ENCODE results near the gene MAFG. TPM values are rescaled to one million over a fixed set of nuclear protein-coding genes. Genes with fewer than 3 reads are reported as not detected.

The MAFG gene
- total and polyA plus RNA-seq, 2 of the 13 experiments (the other 11 are each of a cell fraction or from before 2014, with no cell fraction given), result 14.5 to 20.0 TPM

GRCh38 chr17:81869221-81870130, 58.1 kb downstream of the MAFG start (continued):
- TF ChIP-seq E2F2 (CRISPR knock-in tag; IDR thresholded peaks at IDR 0.05; ENCODE audit: borderline replicate concordance) (peak; percentile 85; the same call in 1 of the 2 replicates), ZNF660 (CRISPR knock-in tag; IDR thresholded peaks at IDR 0.05; ENCODE audit: borderline replicate concordance, low read depth) (no peak), NCOA2 (CRISPR knock-in tag; IDR thresholded peaks at IDR 0.05) (no peak), HIC2 (CRISPR knock-in tag; IDR thresholded peaks at IDR 0.05; ENCODE audit: low read depth) (no peak), POLR2G (IDR thresholded peaks at IDR 0.05; ENCODE audit: low read depth, low read length) (peak; percentile 43), YY1 (IDR thresholded peaks at IDR 0.05; ENCODE audit: insufficient read depth, insufficient replicate concordance, low read depth, low read length) (no peak), ZNF577 (CRISPR knock-in tag; IDR thresholded peaks at IDR 0.05; ENCODE audit: borderline replicate concordance, low read depth) (no peak), FOXK2 (IDR thresholded peaks at IDR 0.05) (no peak), HMGXB3 (CRISPR knock-in tag; IDR thresholded peaks at IDR 0.05; ENCODE audit: borderline replicate concordance) (no peak), SMC3 (IDR thresholded peaks at IDR 0.05; ENCODE audit: low read length) (no peak; the same call in 1 of the 2 replicates), TEAD2 (CRISPR knock-in tag; IDR thresholded peaks at IDR 0.05) (no peak), SOX5 (CRISPR knock-in tag; IDR thresholded peaks at IDR 0.05; ENCODE audit: borderline replicate concordance) (no peak), THAP9 (CRISPR knock-in tag; IDR thresholded peaks at IDR 0.05; ENCODE audit: borderline replicate concordance) (peak; percentile 63; the same call in 1 of the 2 replicates), ZNF17 (CRISPR knock-in tag; IDR thresholded peaks at IDR 0.05) (no peak), ZNF225 (CRISPR knock-in tag; IDR thresholded peaks at IDR 0.05) (no peak; the same call in 1 of the 2 replicates), ZNF772 (CRISPR knock-in tag; IDR thresholded peaks at IDR 0.05) (peak; percentile 69; the same call in 1 of the 2 replicates), ZBTB43 (CRISPR knock-in tag; conservative IDR thresholded peaks at IDR 0.05) (no peak)

All from HepG2 (cell line).